Esophagus squamous epithelium (tissue), 4 donors: ENCODE measurements around the gene SIRT6.

ENCODE experiments used
- CTCF ChIP-seq, 6 experiments: fragments of 450-650 bp in 4 of 6; fragments of 200-600 bp in 2 of 6; sonication (generic) in 2 of 6; IDR thresholded peaks; one replicate each; pipeline ENCODE4 v1.5.1; 2016 to 2019; ENCODE audit warnings: antibody characterized with exemption in 6 of 6, mild to moderate bottlenecking in 4 of 6, moderate library complexity in 4 of 6
- POLR2A ChIP-seq, 4 donors: fragments of 450-650 bp; IDR thresholded peaks; one replicate each; pipeline ENCODE4 v1.6.1; 2017; ENCODE audit warnings: antibody characterized with exemption in 4 of 4, mild to moderate bottlenecking in 4 of 4, moderate library complexity in 3 of 4

GRCh38 chr19:4177146-4177545 is 5.2 kb downstream of the SIRT6 start:
- TF ChIP-seq CTCF (IDR thresholded peaks at IDR 0.05) (no peak), POLR2A (IDR thresholded peaks at IDR 0.05) (no peak)
